H1 (cell line): ENCODE results near the gene ARHGEF6. TPM values are rescaled to one million over a fixed set of nuclear protein-coding genes. Genes with fewer than 3 reads are reported as not detected.

Source experiments
- SP2 ChIP-seq: IDR thresholded peaks from 2 replicates; pipeline ENCODE4 v1.6.1; 2012; ENCODE audit warnings: mild to moderate bottlenecking, low read length, inconsistent platforms
- polyA plus RNA-seq, 7 experiments: library from polyadenylated mRNA; depleted of rRNA in 3 of 7; stranded (reverse) in 5 of 7; unstranded in 2 of 7; fragments of >200 nt in 5 of 7; fragments of 200-250 nt in 2 of 7; gene quantifications; 1 replicate in 5 of 7; 2 replicates in 1 of 7; 4 replicates in 1 of 7; pipeline versions ENCODE4 v1.2.1 to v1.2.3, GENCODE V29; 2011 to 2013; ENCODE audit warnings: missing spikeins in 2 of 7, mixed read lengths in 2 of 7
- total RNA-seq: library from RNA; stranded (reverse); fragmentation: NEBNext Ultra II Directional; extraction: Animal tissue kit (Norgen Biotek cat#: 25700); gene quantifications from 2 replicates; pipeline ENCODE4 v1.2.1, GENCODE V29; 2021

ARHGEF6 gene
- total and polyA plus RNA-seq, 2 of the 8 experiments (the other 6 are each of a cell fraction or from before 2014, with no cell fraction given), result 3.6 to 3.7 TPM

GRCh38 chrX:136764206-136764605 is 16.5 kb downstream of the ARHGEF6 start (continued):
- no peak for TF ChIP-seq SP2
- TF ChIP-seq, all 59 proteins: peak for 0
